ENCODE results near the gene LYRM4. TPM values are rescaled to one million over a fixed set of nuclear protein-coding genes. Genes with fewer than 3 reads are reported as not detected.
A peak's percentile ranks its signal among the peaks of the same experiment; 100 is the strongest.

LYRM4 gene
- total RNA-seq, 4 donors from 2014 or later: 6.3 to 13.7 (median 7.8) TPM

GRCh38 chr6:5089481-5090438 lies 171.0 kb downstream of the LYRM4 start:
- DNase-seq: no peak
- TF ChIP-seq CTCF (IDR thresholded peaks at IDR 0.05) (no peak), POLR2A (IDR thresholded peaks at IDR 0.05) (no peak)
- H3K27me3 ChIP-seq: no peaks in the 10 kb centered on the region
- no peak overlapping the region for H3K27ac ChIP-seq
- no peak overlapping the region for H3K4me3 ChIP-seq
- H3K4me1 ChIP-seq: peaks cover 0 to 12% (median 5%) of the 10 kb centered on the region in 4 donors
- no peaks in the 10 kb centered on the region for H3K36me3 ChIP-seq
- no peaks in the 10 kb centered on the region for H3K9me3 ChIP-seq

- H3K4me3 ChIP-seq: no peak overlapping the region
- no peak overlapping the region for H3K27ac ChIP-seq
- no peaks in the 10 kb centered on the region for H3K27me3 ChIP-seq
- TF ChIP-seq POLR2A (IDR thresholded peaks at IDR 0.05) (no peak), CTCF (IDR thresholded peaks at IDR 0.05) (no peak)
- no peak for DNase-seq
- H3K4me1 ChIP-seq: peaks cover 0 to 16% (median 5%) of the 10 kb centered on the region in 4 donors
- H3K9me3 ChIP-seq: no peaks in the 10 kb centered on the region
- no peaks in the 10 kb centered on the region for H3K36me3 ChIP-seq
Observed at GRCh38 chr6:5088780-5089179, 172.0 kb downstream of the LYRM4 start.

- Histone ChIP-seq H3K4me3 (no peak overlapping the region), H3K27ac (no peak overlapping the region), H3K27me3 (no peaks in the 10 kb centered on the region), H3K9me3 (no peaks in the 10 kb centered on the region), H3K36me3 (no peaks in the 10 kb centered on the region), H3K4me1 (peaks cover 0 to 16% (median 5%) of the 10 kb centered on the region in 4 donors)
- TF ChIP-seq POLR2A (IDR thresholded peaks at IDR 0.05): no peak
- TF ChIP-seq CTCF (IDR thresholded peaks at IDR 0.05): no peak
- no peak for DNase-seq
Observed at GRCh38 chr6:5087389-5087788, 173.4 kb downstream of the LYRM4 start.

- Histone ChIP-seq H3K9me3 (no peaks in the 10 kb centered on the region), H3K27me3 (no peaks in the 10 kb centered on the region), H3K27ac (no peak overlapping the region), H3K36me3 (no peaks in the 10 kb centered on the region), H3K4me3 (peak overlapping the region in 3 of 4 donors; percentile 48 to 68 (median 64)), H3K4me1 (peaks cover 0 to 16% (median 5%) of the 10 kb centered on the region in 4 donors)
- no peak for DNase-seq
- TF ChIP-seq POLR2A (IDR thresholded peaks at IDR 0.05): no peak
- TF ChIP-seq CTCF (IDR thresholded peaks at IDR 0.05): no peak
Observed at GRCh38 chr6:5086294-5086890, 174.4 kb downstream of the LYRM4 start.

- no peak for DNase-seq
- no peak for TF ChIP-seq POLR2A (IDR thresholded peaks at IDR 0.05)
- TF ChIP-seq CTCF (IDR thresholded peaks at IDR 0.05): no peak
- H3K9me3 ChIP-seq: no peaks in the 10 kb centered on the region
- no peaks in the 10 kb centered on the region for H3K36me3 ChIP-seq
- peaks cover 0 to 16% (median 5%) of the 10 kb centered on the region in 4 donors for H3K4me1 ChIP-seq
- H3K27me3 ChIP-seq: no peaks in the 10 kb centered on the region
- peak overlapping the region; percentile 37 to 68 (median 56) for H3K4me3 ChIP-seq
- peak overlapping the region in 3 of 4 donors; percentile 65 to 71 (median 66) for H3K27ac ChIP-seq
Observed at GRCh38 chr6:5085648-5086293, 175.0 kb downstream of the LYRM4 start.
